ENCODE results near the gene PARP8. TPM values are rescaled to one million over a fixed set of nuclear protein-coding genes. Genes with fewer than 3 reads are reported as not detected.
"Not testable (repeated sequence)": the region's sequence is repeated elsewhere in the genome, so short reads cannot be mapped to it uniquely, and the experiment has no call there.

The PARP8 gene
- total and polyA plus RNA-seq, 2 of the 4 experiments (the other 2 are of a cell fraction), result 6.9 to 8.2 TPM

DNA sequence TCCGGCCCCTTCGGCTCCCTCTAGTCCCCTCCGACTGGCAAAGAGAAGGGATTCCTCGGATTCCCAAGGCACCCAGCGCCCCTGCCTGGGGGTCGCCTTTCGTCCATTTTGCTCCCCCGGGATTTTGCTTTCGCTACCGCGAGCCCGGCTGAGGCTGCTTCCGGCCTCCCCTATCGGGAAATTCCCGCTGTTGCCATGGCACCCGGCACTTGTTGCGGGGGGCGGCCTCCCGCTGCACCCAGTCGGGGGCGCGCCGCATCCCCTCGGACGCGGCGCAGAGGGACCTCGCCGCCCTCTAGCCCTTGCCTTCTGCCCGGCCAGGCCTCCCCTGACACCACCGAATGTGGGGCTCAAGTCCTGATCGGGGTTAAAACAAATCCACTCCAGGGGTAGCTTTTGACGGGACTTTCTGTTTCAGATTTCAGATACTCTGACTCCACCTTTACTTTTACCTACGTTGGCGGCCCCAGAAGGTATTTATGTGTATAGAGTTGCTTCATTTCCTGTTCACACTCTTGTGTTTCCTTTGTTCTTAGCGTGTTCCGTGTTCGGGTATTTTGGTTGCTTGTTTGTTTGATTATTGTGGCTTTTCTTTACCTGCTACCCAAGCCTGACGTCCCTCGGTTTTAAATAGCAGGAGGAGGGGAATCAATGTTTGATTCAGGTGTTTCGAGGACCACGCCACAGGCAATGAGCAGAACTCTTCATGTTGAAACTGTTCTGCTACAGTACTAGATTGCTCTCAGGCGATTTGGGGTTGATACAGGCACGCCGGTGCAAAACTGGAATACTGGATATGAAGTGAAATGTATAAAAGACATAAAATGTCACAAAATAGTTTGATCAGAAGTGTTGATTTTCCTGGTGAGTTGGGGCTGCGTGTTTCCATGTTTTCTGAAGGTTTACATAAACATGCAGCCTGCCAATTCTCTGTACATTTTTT is 1.5 kb downstream of the PARP8 start:
- Histone ChIP-seq H3K27ac (ENCODE audit: insufficient read depth, low read length) (peak overlapping the region; percentile 90), H2BK15ac (ENCODE audit: low read depth, low read length) (peak overlapping the region; percentile 10; the same call in 1 of the 3 replicates), H4K91ac (ENCODE audit: insufficient read depth, low read depth, low read length) (peak overlapping the region; percentile 46; the same call in 1 of the 2 replicates), H2BK5ac (ENCODE audit: low read depth, low read length, poor library complexity, severe bottlenecking) (peak overlapping the region; percentile 30), H3K14ac (replicated peaks; ENCODE audit: low read depth, low read length) (peak overlapping the region; percentile 43), H3K4ac (ENCODE audit: low read depth, low read length) (peak overlapping the region; percentile 56), H4K8ac (ENCODE audit: low read depth in 2 of 2, low read length in 2 of 2) (peak overlapping the region; percentile 56 to 63; a peak in 3 of 4 replicates), H3K9me3 (ENCODE audit: control insufficient read depth, insufficient read depth, low read length) (no peaks in the 10 kb centered on the region), H4K5ac (ENCODE audit: low read depth, low read length) (peak overlapping the region; percentile 38; the same call in 1 of the 2 replicates), H2AK5ac (ENCODE audit: low read depth, low read length) (no peak overlapping the region), H3K4me3 (ENCODE audit: insufficient read depth, low read depth, low read length) (peak overlapping the region; percentile 100), H3K23ac (ENCODE audit: low read depth, low read length) (peak overlapping the region; percentile 92), H4K20me1 (ENCODE audit: insufficient read depth, low read length) (no peaks in the 10 kb centered on the region), H2BK20ac (ENCODE audit: low read depth, low read length) (no peak overlapping the region), H2AK9ac (replicated peaks; ENCODE audit: low read depth, low read length, poor library complexity) (peak overlapping the region; percentile 85), H3K9me1 (ENCODE audit: insufficient read depth, low read length) (no peaks in the 10 kb centered on the region), H3K27me3 (ENCODE audit: control insufficient read depth, insufficient read depth, low read length) (no peaks in the 10 kb centered on the region), H2BK120ac (ENCODE audit: low read depth, low read length) (peak overlapping the region; percentile 52), H3K36me3 (ENCODE audit: control insufficient read depth, insufficient read depth, low read length) (no peaks in the 10 kb centered on the region), H3K56ac (ENCODE audit: extremely low read depth, insufficient read depth, low read length) (peak overlapping the region; percentile 35; the same call in 1 of the 2 replicates), H2AFZ (replicated peaks; ENCODE audit: low read length, poor library complexity) (peak overlapping the region; percentile 92), H3K4me2 (ENCODE audit: low read depth, low read length) (peak overlapping the region; percentile 97), H3K79me1 (ENCODE audit: low read depth in 1 of 2, low read length in 2 of 2) (peaks cover 0 to 14% of the 10 kb centered on the region in 2 experiments), H3K9ac (ENCODE audit: low read depth, low read length) (peak overlapping the region; percentile 87), H3K18ac (ENCODE audit: low read depth, low read length) (peak overlapping the region; percentile 55), H3K4me1 (ENCODE audit: control insufficient read depth, insufficient read depth, low read length) (0 out of 2 replicates have a peak, but pooled peaks cover 2% of the 10 kb centered on the region)
- TF ChIP-seq NFE2L2 (IDR thresholded peaks at IDR 0.05; ENCODE audit: low read depth, low read length) (no peak), MAZ (IDR thresholded peaks at IDR 0.05; ENCODE audit: borderline replicate concordance, low read depth, low read length) (peak; percentile 21; the same call in 1 of the 2 replicates), POLR2A (IDR thresholded peaks at IDR 0.05; ENCODE audit: low read depth, low read length) (peak; percentile 51; the same call in 1 of the 2 replicates)
- CTCF ChIA-PET, result no interaction called here
- POLR2A ChIA-PET (ENCODE audit: unreplicated experiment), result interaction anchor here (0.6 kb wide), 1 partner anchor 91 kb away, joined by 3 read pairs; no protein-coding TSS in a partner anchor
- 0% methylated on average over 11 of the region's 46 CpGs; no CpG with 5 or more reads in 1 of the 2 experiments for WGBS, 2 experiments (ENCODE audit: extremely low coverage in 2 of 2, insufficient read length in 1 of 2)
- ATAC-seq (ENCODE audit: low read depth) (peak; percentile 63), DNase-seq (peak; percentile 52)
- BruUV-seq (replicated peaks), result no TSS peak
- intact Hi-C loops (cut with micrococcal nuclease), result loop anchor here (2.0 to 10.0 kb wide), 2 partner anchors 53 to 77 kb away; no protein-coding TSS in a partner anchor
- in situ Hi-C loops (cut with MboI; ENCODE audit: low sequenced_read_pairs), result no loop called here
- dilution Hi-C loops (cut with HindIII; ENCODE audit: low sequenced_read_pairs, unreplicated experiment), result no loop called here

DNA sequence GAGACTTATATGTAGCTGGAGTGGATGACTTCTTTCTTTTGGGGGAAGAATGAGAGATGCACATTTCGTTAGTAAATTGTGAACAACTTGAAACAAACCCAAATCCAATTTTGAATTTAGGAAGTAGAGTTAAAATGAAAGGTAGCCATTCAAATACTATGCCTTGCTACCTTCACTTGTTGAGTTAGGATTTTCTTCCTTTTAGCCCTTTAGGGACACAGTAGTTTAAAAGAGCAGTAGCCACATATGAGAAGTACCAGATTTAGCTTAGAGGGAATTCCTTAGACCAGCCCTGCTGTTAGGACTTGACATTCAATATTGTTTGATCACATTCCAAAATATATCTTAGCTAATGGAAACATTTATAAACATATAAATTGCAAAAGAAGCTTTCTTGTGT is 2.2 kb downstream of the PARP8 start:
- H4K20me1 ChIP-seq (ENCODE audit: insufficient read depth, low read length); H3K27me3 ChIP-seq (ENCODE audit: control insufficient read depth, insufficient read depth, low read length); H3K27ac ChIP-seq (ENCODE audit: insufficient read depth, low read length); in situ Hi-C loops (cut with MboI; ENCODE audit: low sequenced_read_pairs); H2AFZ ChIP-seq (replicated peaks; ENCODE audit: low read length, poor library complexity); H3K9me3 ChIP-seq (ENCODE audit: control insufficient read depth, insufficient read depth, low read length); ATAC-seq (ENCODE audit: low read depth); H2AK5ac ChIP-seq (ENCODE audit: low read depth, low read length); H2BK120ac ChIP-seq (ENCODE audit: low read depth, low read length); H3K36me3 ChIP-seq (ENCODE audit: control insufficient read depth, insufficient read depth, low read length); H2AK9ac ChIP-seq (replicated peaks; ENCODE audit: low read depth, low read length, poor library complexity); H3K4me1 ChIP-seq (ENCODE audit: control insufficient read depth, insufficient read depth, low read length); H2BK20ac ChIP-seq (ENCODE audit: low read depth, low read length); H2BK15ac ChIP-seq (ENCODE audit: low read depth, low read length); dilution Hi-C loops (cut with HindIII; ENCODE audit: low sequenced_read_pairs, unreplicated experiment); H3K18ac ChIP-seq (ENCODE audit: low read depth, low read length); H4K5ac ChIP-seq (ENCODE audit: low read depth, low read length); H3K56ac ChIP-seq (ENCODE audit: extremely low read depth, insufficient read depth, low read length); H3K9ac ChIP-seq (ENCODE audit: low read depth, low read length); H3K4ac ChIP-seq (ENCODE audit: low read depth, low read length); CTCF ChIA-PET; H3K9me1 ChIP-seq (ENCODE audit: insufficient read depth, low read length); DNase-seq; H3K4me3 ChIP-seq (ENCODE audit: insufficient read depth, low read depth, low read length); H3K23ac ChIP-seq (ENCODE audit: low read depth, low read length); H4K91ac ChIP-seq (ENCODE audit: insufficient read depth, low read depth, low read length); H3K14ac ChIP-seq (replicated peaks; ENCODE audit: low read depth, low read length); H2BK5ac ChIP-seq (ENCODE audit: low read depth, low read length, poor library complexity, severe bottlenecking); BruUV-seq (replicated peaks); POLR2A ChIA-PET (ENCODE audit: unreplicated experiment); H4K8ac ChIP-seq (ENCODE audit: low read depth in 2 of 2, low read length in 2 of 2): not testable (repeated sequence)
- Histone ChIP-seq H3K79me1 (ENCODE audit: low read depth in 1 of 2, low read length in 2 of 2) (peaks cover 0 to 14% of the 10 kb centered on the region in 2 experiments), H3K4me2 (ENCODE audit: low read depth, low read length) (peak overlapping the region; percentile 97)
- WGBS, 2 experiments (ENCODE audit: extremely low coverage in 2 of 2, insufficient read length in 1 of 2), result no CpG with 5 or more reads among the region's 1 CpG
- intact Hi-C loops (cut with micrococcal nuclease), result loop anchor here (10.0 kb wide), 1 partner anchor 54 kb away; no protein-coding TSS in a partner anchor

All from IMR-90 (cell line).